ENCODE measurements around the gene TMEM72. TPM values are rescaled to one million over a fixed set of nuclear protein-coding genes. Genes with fewer than 3 reads are reported as not detected.

Gene TMEM72
- total and polyA plus RNA-seq, 2 of the 13 experiments (the other 11 are each of a cell fraction or from before 2014, with no cell fraction given) = 0.04 TPM; not detected in 1

- ATAC-seq (no peak), DNase-seq (ENCODE audit: low spot score) (no peak), FAIRE-seq (no peak)
- 98% methylated on average over 4 of the region's 10 CpGs for WGBS (ENCODE audit: low lambda C conversion rate)
- CTCF ChIA-PET (ENCODE audit: low intra/inter-chr PET ratio, low total read pairs) = no interaction called here
- Histone ChIP-seq H3K9me3 (ENCODE audit: low read length) (no peaks in the 10 kb centered on the region), H3K27ac (ENCODE audit: extremely low read length, insufficient read depth, low read length) (no peak overlapping the region), H4K20me1 (ENCODE audit: insufficient read depth, low read length) (no peaks in the 10 kb centered on the region), H3K79me2 (ENCODE audit: insufficient read depth, low read length) (peaks cover 8% of the 10 kb centered on the region), H3K27me3 (ENCODE audit: control insufficient read depth in 1 of 2, insufficient read depth in 2 of 2, low read length in 2 of 2) (no peaks in the 10 kb centered on the region), H3K4me1 (ENCODE audit: insufficient read depth, low read length) (peaks cover 63% of the 10 kb centered on the region), H3K9ac (ENCODE audit: insufficient read depth, low read depth, low read length) (no peak overlapping the region), H3K4me3 (replicated peaks in 1 of 3; ENCODE audit: insufficient read depth in 1 of 3, low read depth in 2 of 3, low read length in 3 of 3) (no peak overlapping the region), H3K4me2 (ENCODE audit: low read depth, low read length) (no peak overlapping the region), H2AFZ (ENCODE audit: low read length) (no peak overlapping the region), H3K36me3 (replicated peaks in 1 of 2; ENCODE audit: control insufficient read depth in 1 of 2, insufficient read depth in 2 of 2, low read length in 2 of 2) (peaks cover 6 to 39% of the 10 kb centered on the region in 2 experiments; a peak in 3 of 5 replicates)
- intact Hi-C loops (cut with micrococcal nuclease; ENCODE audit: unreplicated experiment) = no loop called here
- in situ Hi-C loops (cut with HindIII; ENCODE audit: extremely low pct_ligation_motif_present, low pct_unique_long_range_greater_than_20kb) = no loop called here
- no peak for TF ChIP-seq ELF4 (CRISPR knock-in tag; IDR thresholded peaks at IDR 0.05; ENCODE audit: borderline replicate concordance)
- no peak for TF ChIP-seq ZNF576 (CRISPR knock-in tag; IDR thresholded peaks at IDR 0.05)
- no peak for TF ChIP-seq TMF1 (CRISPR knock-in tag; IDR thresholded peaks at IDR 0.05; ENCODE audit: low read depth)
- TF ChIP-seq NPAS2 (CRISPR knock-in tag; IDR thresholded peaks at IDR 0.05; ENCODE audit: borderline replicate concordance) = no peak
- TF ChIP-seq NCOA2 (CRISPR knock-in tag; IDR thresholded peaks at IDR 0.05) = no peak
- no peak for TF ChIP-seq PHF20 (CRISPR knock-in tag; IDR thresholded peaks at IDR 0.05)
- TF ChIP-seq CCDC6 (CRISPR knock-in tag; IDR thresholded peaks at IDR 0.05) = no peak
- TF ChIP-seq ZBTB14 (CRISPR knock-in tag; IDR thresholded peaks at IDR 0.05) = no peak
- no peak for TF ChIP-seq AHR (CRISPR knock-in tag; IDR thresholded peaks at IDR 0.05)
- no peak for TF ChIP-seq ARID2 (CRISPR knock-in tag; IDR thresholded peaks at IDR 0.05; ENCODE audit: borderline replicate concordance)
- no peak for TF ChIP-seq GABPB1 (CRISPR knock-in tag; IDR thresholded peaks at IDR 0.05)
- TF ChIP-seq IKZF5 (CRISPR knock-in tag; IDR thresholded peaks at IDR 0.05) = no peak
- BruUV-seq (replicated peaks) = no TSS peak
- POLR2A ChIA-PET = interaction anchor here (1.0 to 12.6 kb wide), 2 partner anchors 7 to 21 kb away, joined by 3 to 863 read pairs; no protein-coding TSS in a partner anchor
Observed at GRCh38 chr10:44983895-44984278, 72.8 kb downstream of the TMEM72 start.
